OCI-LY7 (cell line): Measurements from ENCODE around the gene DPEP2NB. TPM values are rescaled to one million over a fixed set of nuclear protein-coding genes. Genes with fewer than 3 reads are reported as not detected.

ENCODE experiments used
- BruUV-seq: library from RNA; stranded (reverse); fragments of 400-500 nt; replicated peaks from 2 replicates; lab custom pipeline; 2021; lab: Mats Ljungman, UMichigan
- CTCF ChIA-PET: fragments of 300-600 bp; sonication (Branson Sonifier 250); formaldehyde crosslinking; loops from one replicate; lab custom pipeline; 2022; ENCODE audit warnings: antibody characterized with exemption; ENCODE audit not compliant: unreplicated experiment; lab: Charles Lee
- POLR2A ChIA-PET: fragments of 300-600 bp; sonication (Branson Sonifier 250); formaldehyde crosslinking; loops from one replicate; lab custom pipeline; 2022; ENCODE audit warnings: antibody characterized with exemption; lab: Charles Lee
- DNase-seq: peaks from one replicate; pipeline ENCODE4 v3.0.0-alpha.2; 2015; ENCODE audit warnings: low spot score
- H2AFZ ChIP-seq: fragments of 200-600 bp; sonication (generic), shearing (Covaris generic); 2 replicates; pipeline ENCODE4 v1.6.1; 2014; ENCODE audit warnings: mild to moderate bottlenecking, antibody characterized with exemption, low read length, moderate library complexity
- H3K27ac ChIP-seq: fragments of 200-600 bp; sonication (generic); 2 replicates; pipeline ENCODE4 v1.5.1; 2014; ENCODE audit warnings: mixed run types, low read depth, mild to moderate bottlenecking, moderate library complexity, low read length, inconsistent platforms; ENCODE audit not compliant: poor library complexity, severe bottlenecking
- H3K36me3 ChIP-seq: fragments of 200-600 bp; sonication (generic); 2 replicates; pipeline ENCODE4 v1.6.1; 2014; ENCODE audit warnings: mild to moderate bottlenecking, antibody characterized with exemption, low read length, moderate library complexity, mixed read lengths; ENCODE audit not compliant: insufficient read depth
- H3K4me1 ChIP-seq: fragments of 200-600 bp; sonication (generic); 2 replicates; pipeline ENCODE4 v1.5.1; 2014; ENCODE audit warnings: mild to moderate bottlenecking, low read length; ENCODE audit not compliant: insufficient read depth, poor library complexity, severe bottlenecking
- H3K4me2 ChIP-seq: fragments of 200-600 bp; sonication (generic); 2 replicates; pipeline ENCODE4 v1.6.1; 2014; ENCODE audit warnings: mild to moderate bottlenecking, low read length
- H3K4me3 ChIP-seq: fragments of 200-600 bp; sonication (generic); 2 replicates; pipeline ENCODE4 v1.5.1; 2014; ENCODE audit warnings: mild to moderate bottlenecking, low read depth, low read length; ENCODE audit not compliant: poor library complexity, severe bottlenecking
- H3K79me2 ChIP-seq: fragments of 200-600 bp; sonication (generic); 2 replicates; pipeline ENCODE4 v1.6.1; 2016; ENCODE audit warnings: low read depth, mild to moderate bottlenecking, low read length, moderate library complexity, mixed read lengths; ENCODE audit not compliant: insufficient read depth
- H3K9me2 ChIP-seq: fragments of 200-600 bp; sonication (generic); 2 replicates; pipeline ENCODE4 v1.6.1; 2016; ENCODE audit warnings: mild to moderate bottlenecking, low read length, mixed read lengths; ENCODE audit not compliant: insufficient read depth
- H3K9me3 ChIP-seq: fragments of 200-600 bp; sonication (generic); 2 replicates; pipeline ENCODE4 v1.6.1; 2014; ENCODE audit warnings: mild to moderate bottlenecking, mixed run types, low read length, mixed read lengths
- H4K20me1 ChIP-seq: fragments of 200-600 bp; sonication (generic); 2 replicates; pipeline ENCODE4 v1.6.1; 2014; ENCODE audit warnings: mild to moderate bottlenecking, antibody characterized with exemption, low read length, moderate library complexity, mixed read lengths; ENCODE audit not compliant: insufficient read depth
- EZH2phosphoT487 ChIP-seq: fragments of 200-600 bp; sonication (generic); IDR thresholded peaks from 2 replicates; pipeline ENCODE4 v1.6.1; 2018; ENCODE audit warnings: low read depth, borderline replicate concordance, mild to moderate bottlenecking, mixed run types, antibody characterized with exemption, low read length, moderate library complexity, mixed read lengths
- intact Hi-C: fragments of 100-400 bp; cut with micrococcal nuclease; formaldehyde crosslinking; loops from one replicate; pipeline ENCODE4 v1.10.0; 2022; ENCODE audit not compliant: unreplicated experiment
- total RNA-seq, 2 experiments: library from RNA; depleted of rRNA in 1 of 2; stranded (reverse); fragments of >200 nt in 1 of 2; shearing (Covaris generic) in 1 of 2; gene quantifications; 2 replicates each; pipeline ENCODE4 v1.2.3, GENCODE V29; 2014 to 2022
- TF ChIP-seq, protein P1 (sequence below): fragments of 200-600 bp; sonication (generic); conservative IDR thresholded peaks from 2 replicates; pipeline ENCODE4 v1.5.1; 2014; ENCODE audit warnings: mild to moderate bottlenecking, antibody characterized with exemption, low read length, moderate library complexity, mixed read lengths

DPEP2NB gene
- total RNA-seq, 2 experiments from 2014 or later: not detected

DNA sequence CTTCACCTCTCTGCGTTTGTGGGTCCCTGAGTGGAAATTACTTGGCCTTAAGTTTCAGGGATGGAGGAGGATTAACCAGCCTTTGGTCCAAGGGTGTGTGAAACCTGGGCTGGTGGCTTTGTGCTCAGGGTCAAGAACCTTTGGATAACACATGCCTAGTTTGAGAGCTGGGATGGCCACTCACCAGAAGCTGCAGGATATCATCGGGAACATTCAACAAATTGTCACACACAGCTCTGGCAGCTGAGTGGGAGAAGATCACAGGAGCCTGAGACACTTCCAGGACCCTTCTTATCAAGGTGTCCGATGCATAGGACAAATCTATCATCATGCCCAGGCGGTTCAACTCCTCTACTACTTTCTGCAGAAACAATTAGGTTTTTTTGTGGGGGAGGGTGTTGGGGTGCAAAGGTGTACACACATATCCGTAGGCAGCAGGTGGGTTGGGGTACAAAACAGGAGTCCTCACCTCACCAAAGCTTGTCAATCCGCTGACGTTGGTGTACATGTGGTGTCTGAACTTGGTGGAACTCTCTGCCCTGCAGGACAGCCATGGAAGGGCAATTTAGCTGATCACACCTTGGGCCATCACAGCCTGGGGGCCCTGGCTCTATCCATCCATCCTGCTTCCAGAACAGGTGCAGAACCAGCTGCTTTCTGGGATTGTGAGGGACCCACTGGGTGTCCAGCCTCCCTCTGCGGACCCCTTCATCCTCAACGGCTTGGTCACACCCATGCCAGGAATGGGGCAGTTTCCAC lies 38.1 kb downstream of the DPEP2NB start:
- Histone ChIP-seq H3K4me2 (no peak overlapping the region), H3K9me2 (no peaks in the 10 kb centered on the region), H3K36me3 (no peaks in the 10 kb centered on the region), H4K20me1 (no peaks in the 10 kb centered on the region), H3K4me3 (no peak overlapping the region), H3K4me1 (peaks cover 9% of the 10 kb centered on the region), H3K27ac (no peak overlapping the region), H2AFZ (no peak overlapping the region), H3K79me2 (no peaks in the 10 kb centered on the region), H3K9me3 (no peaks in the 10 kb centered on the region)
- DNase-seq: no peak
- no TSS peak for BruUV-seq
- intact Hi-C loops: no loop called here
- POLR2A ChIA-PET: no interaction called here
- CTCF ChIA-PET: no interaction called here
- TF ChIP-seq EZH2phosphoT487: no peak
- TF ChIP-seq, protein P1, sequence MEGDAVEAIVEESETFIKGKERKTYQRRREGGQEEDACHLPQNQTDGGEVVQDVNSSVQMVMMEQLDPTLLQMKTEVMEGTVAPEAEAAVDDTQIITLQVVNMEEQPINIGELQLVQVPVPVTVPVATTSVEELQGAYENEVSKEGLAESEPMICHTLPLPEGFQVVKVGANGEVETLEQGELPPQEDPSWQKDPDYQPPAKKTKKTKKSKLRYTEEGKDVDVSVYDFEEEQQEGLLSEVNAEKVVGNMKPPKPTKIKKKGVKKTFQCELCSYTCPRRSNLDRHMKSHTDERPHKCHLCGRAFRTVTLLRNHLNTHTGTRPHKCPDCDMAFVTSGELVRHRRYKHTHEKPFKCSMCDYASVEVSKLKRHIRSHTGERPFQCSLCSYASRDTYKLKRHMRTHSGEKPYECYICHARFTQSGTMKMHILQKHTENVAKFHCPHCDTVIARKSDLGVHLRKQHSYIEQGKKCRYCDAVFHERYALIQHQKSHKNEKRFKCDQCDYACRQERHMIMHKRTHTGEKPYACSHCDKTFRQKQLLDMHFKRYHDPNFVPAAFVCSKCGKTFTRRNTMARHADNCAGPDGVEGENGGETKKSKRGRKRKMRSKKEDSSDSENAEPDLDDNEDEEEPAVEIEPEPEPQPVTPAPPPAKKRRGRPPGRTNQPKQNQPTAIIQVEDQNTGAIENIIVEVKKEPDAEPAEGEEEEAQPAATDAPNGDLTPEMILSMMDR: no peak

DNA sequence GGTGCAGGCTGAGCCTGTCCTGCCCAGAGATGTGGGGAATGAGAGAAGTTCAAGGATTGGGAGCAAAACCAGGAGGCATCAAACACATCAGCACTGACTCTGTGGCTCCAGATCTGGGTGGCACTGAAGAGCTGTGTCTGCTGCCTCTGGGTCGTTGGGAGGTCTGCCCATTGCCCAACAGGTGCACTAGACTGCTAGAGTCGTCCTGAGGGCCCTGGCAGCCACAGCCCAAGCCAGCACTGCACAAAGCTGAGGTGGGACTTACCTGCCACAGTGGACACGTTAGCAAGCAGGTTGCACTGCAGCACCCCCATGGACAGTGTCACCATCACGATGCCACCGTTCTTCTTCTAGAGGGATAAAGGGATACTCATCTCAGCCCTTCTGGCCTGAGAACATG lies 38.7 kb downstream of the DPEP2NB start:
- intact Hi-C loops: no loop called here
- no peaks in the 10 kb centered on the region for H3K9me3 ChIP-seq
- H3K36me3 ChIP-seq: no peaks in the 10 kb centered on the region
- H2AFZ ChIP-seq: no peak overlapping the region
- H4K20me1 ChIP-seq: no peaks in the 10 kb centered on the region
- no TSS peak for BruUV-seq
- H3K4me3 ChIP-seq: no peak overlapping the region
- peaks cover 9% of the 10 kb centered on the region for H3K4me1 ChIP-seq
- ChIA-PET CTCF (no interaction called here), POLR2A (no interaction called here)
- DNase-seq: no peak
- no peak overlapping the region for H3K4me2 ChIP-seq
- no peaks in the 10 kb centered on the region for H3K9me2 ChIP-seq
- no peak overlapping the region for H3K27ac ChIP-seq
- H3K79me2 ChIP-seq: no peaks in the 10 kb centered on the region
- TF ChIP-seq EZH2phosphoT487: no peak
- TF ChIP-seq, protein P1: no peak

DNA sequence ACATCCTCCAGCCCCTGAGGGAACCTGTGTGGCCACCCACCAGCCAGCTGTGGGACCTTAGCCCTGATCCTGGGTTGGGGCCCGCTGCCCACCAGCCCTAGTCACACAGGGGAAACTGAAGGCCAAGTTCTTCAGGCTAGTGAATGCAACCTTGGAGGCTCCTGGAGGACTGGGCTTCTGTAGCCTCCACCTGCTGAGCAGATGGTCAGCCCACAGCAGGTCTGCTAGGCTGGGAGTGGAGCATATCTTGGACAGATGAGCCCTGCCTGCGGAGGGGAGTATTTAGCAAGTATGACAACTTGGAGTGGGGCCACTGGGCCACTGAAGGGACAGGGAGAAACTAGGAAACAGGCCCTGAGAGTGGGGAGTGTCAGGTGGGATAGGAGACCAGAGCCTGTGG lies 39.5 kb downstream of the DPEP2NB start:
- ChIA-PET CTCF (no interaction called here), POLR2A (interaction anchor here (1.6 kb wide), 1 partner anchor 8 kb away, joined by 5 read pairs; no protein-coding TSS in a partner anchor)
- Histone ChIP-seq H3K4me1 (peaks cover 9% of the 10 kb centered on the region), H3K9me2 (no peaks in the 10 kb centered on the region), H2AFZ (no peak overlapping the region), H3K27ac (no peak overlapping the region), H3K36me3 (no peaks in the 10 kb centered on the region), H4K20me1 (no peaks in the 10 kb centered on the region), H3K4me2 (no peak overlapping the region), H3K79me2 (no peaks in the 10 kb centered on the region), H3K9me3 (no peaks in the 10 kb centered on the region), H3K4me3 (no peak overlapping the region)
- DNase-seq: no peak
- intact Hi-C loops: no loop called here
- TF ChIP-seq, protein P1: no peak
- TF ChIP-seq EZH2phosphoT487: no peak
- no TSS peak for BruUV-seq
